ENCODE data around the gene FXN. TPM values are rescaled to one million over a fixed set of nuclear protein-coding genes. Genes with fewer than 3 reads are reported as not detected.

FXN gene
- total RNA-seq, 1 donor from 2014 or later = 12.4 TPM

- Histone ChIP-seq H3K36me3 (no peaks in the 10 kb centered on the region), H3K27ac (no peak overlapping the region), H3K9me3 (no peaks in the 10 kb centered on the region), H3K27me3 (no peaks in the 10 kb centered on the region), H3K4me3 (no peak overlapping the region), H3K4me1 (peaks cover 16% of the 10 kb centered on the region)
- intact Hi-C loops (cut with DNase I) = no loop called here
- ATAC-seq = no peak
- TF ChIP-seq, protein P1, sequence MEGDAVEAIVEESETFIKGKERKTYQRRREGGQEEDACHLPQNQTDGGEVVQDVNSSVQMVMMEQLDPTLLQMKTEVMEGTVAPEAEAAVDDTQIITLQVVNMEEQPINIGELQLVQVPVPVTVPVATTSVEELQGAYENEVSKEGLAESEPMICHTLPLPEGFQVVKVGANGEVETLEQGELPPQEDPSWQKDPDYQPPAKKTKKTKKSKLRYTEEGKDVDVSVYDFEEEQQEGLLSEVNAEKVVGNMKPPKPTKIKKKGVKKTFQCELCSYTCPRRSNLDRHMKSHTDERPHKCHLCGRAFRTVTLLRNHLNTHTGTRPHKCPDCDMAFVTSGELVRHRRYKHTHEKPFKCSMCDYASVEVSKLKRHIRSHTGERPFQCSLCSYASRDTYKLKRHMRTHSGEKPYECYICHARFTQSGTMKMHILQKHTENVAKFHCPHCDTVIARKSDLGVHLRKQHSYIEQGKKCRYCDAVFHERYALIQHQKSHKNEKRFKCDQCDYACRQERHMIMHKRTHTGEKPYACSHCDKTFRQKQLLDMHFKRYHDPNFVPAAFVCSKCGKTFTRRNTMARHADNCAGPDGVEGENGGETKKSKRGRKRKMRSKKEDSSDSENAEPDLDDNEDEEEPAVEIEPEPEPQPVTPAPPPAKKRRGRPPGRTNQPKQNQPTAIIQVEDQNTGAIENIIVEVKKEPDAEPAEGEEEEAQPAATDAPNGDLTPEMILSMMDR (IDR thresholded peaks at IDR 0.05) = no peak
- DNase-seq = no peak
Measured at GRCh38 chr9:69130456-69131441, 95.2 kb downstream of the FXN start.

- Histone ChIP-seq H3K27me3 (no peaks in the 10 kb centered on the region), H3K9me3 (no peaks in the 10 kb centered on the region), H3K27ac (no peak overlapping the region), H3K36me3 (no peaks in the 10 kb centered on the region), H3K4me1 (peaks cover 16% of the 10 kb centered on the region), H3K4me3 (no peak overlapping the region)
- TF ChIP-seq, protein P1 (IDR thresholded peaks at IDR 0.05) = no peak
- peak; percentile 46 for ATAC-seq
- intact Hi-C loops (cut with DNase I) = no loop called here
- DNase-seq = no peak
Measured at GRCh38 chr9:69131682-69132081, 96.1 kb downstream of the FXN start.

DNA sequence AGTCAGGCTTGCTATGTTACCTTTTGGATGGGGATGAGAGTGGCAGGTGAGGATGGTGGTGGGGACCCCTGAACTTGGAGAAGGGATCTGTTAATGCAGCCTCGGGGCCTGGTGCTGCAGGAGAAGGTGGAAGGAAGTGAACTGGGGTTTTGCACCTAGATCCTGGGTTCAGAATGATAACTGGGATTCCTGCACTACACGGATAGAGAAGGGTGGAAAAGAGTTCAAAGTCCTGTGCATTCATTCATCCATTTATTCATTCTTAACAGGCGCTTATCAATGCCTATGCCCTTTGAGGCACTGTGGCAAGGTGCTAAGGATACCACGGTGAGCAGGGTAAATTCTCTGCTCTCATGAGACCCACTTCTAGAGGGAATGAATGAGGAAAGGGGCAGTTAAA lies 96.8 kb downstream of the FXN start:
- Histone ChIP-seq H3K27ac (no peak overlapping the region), H3K27me3 (no peaks in the 10 kb centered on the region), H3K4me1 (peaks cover 16% of the 10 kb centered on the region), H3K36me3 (no peaks in the 10 kb centered on the region), H3K9me3 (no peaks in the 10 kb centered on the region), H3K4me3 (no peak overlapping the region)
- TF ChIP-seq, protein P1 (IDR thresholded peaks at IDR 0.05) = no peak
- DNase-seq = no peak
- intact Hi-C loops (cut with DNase I) = no loop called here
- ATAC-seq = no peak

- DNase-seq (peak; percentile 67), ATAC-seq (peak; percentile 83)
- intact Hi-C loops (cut with DNase I) = no loop called here
Measured at GRCh38 chr9:69134412-69134811, 98.9 kb downstream of the FXN start.

DNA sequence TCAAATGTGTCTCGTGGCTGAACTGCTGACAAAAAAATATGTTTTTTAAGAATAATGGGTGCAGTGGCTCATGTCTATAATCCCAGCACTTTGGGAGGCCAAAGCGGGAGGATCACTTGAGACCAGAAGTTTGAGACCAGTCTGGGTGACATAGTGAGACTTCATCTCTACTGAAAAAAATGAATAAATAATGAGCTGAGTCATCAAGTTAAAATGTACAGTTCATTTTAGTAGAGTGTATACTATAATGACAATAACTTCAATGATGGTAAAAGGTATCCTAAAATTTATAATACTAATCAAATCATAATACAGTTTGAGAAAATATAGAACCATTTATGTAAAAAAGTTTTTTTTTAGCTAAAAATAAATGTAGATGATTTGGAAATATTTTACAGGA lies 100.6 kb downstream of the FXN start:
- H3K4me3 ChIP-seq = no peak overlapping the region
- no peak for ATAC-seq
- TF ChIP-seq, protein P1 (IDR thresholded peaks at IDR 0.05) = no peak
- no peaks in the 10 kb centered on the region for H3K9me3 ChIP-seq
- no peaks in the 10 kb centered on the region for H3K36me3 ChIP-seq
- H3K27me3 ChIP-seq = no peaks in the 10 kb centered on the region
- peaks cover 9% of the 10 kb centered on the region for H3K4me1 ChIP-seq
- intact Hi-C loops (cut with DNase I) = no loop called here
- peak overlapping the region; percentile 25 for H3K27ac ChIP-seq
- DNase-seq = no peak

More at GRCh38 chr9:69134412-69134811, 98.9 kb downstream of the FXN start:
- no peak overlapping the region for H3K27ac ChIP-seq
- no peak overlapping the region for H3K4me3 ChIP-seq
- TF ChIP-seq, protein P1 (IDR thresholded peaks at IDR 0.05) = no peak
- no peaks in the 10 kb centered on the region for H3K36me3 ChIP-seq
- peaks cover 16% of the 10 kb centered on the region for H3K4me1 ChIP-seq
- H3K9me3 ChIP-seq = no peaks in the 10 kb centered on the region
- no peaks in the 10 kb centered on the region for H3K27me3 ChIP-seq

Data from upper lobe of right lung (tissue), 1 donor.